ENCODE measurements around the gene DYSF.
"Not testable (repeated sequence)": the region's sequence is repeated elsewhere in the genome, so short reads cannot be mapped to it uniquely, and the experiment has no call there.

Gene DYSF

GRCh38 chr2:71453404-71454220, at the start of gene DYSF:
Gene DYSF (plus strand): TSS chr2:71453561.
- peak; percentile 71 for DNase-seq

- no peak for DNase-seq
Measured at GRCh38 chr2:71409611-71410010, 43.8 kb upstream of the DYSF start.

- no peak for DNase-seq
Measured at GRCh38 chr2:71410696-71411095, 42.7 kb upstream of the DYSF start.

GRCh38 chr2:71416866-71417265, 36.5 kb upstream of the DYSF start:
- DNase-seq, result not testable (repeated sequence)

- no peak for DNase-seq
Measured at GRCh38 chr2:71417300-71418202, 35.8 kb upstream of the DYSF start.

- no peak for DNase-seq
Measured at GRCh38 chr2:71419145-71419544, 34.2 kb upstream of the DYSF start.

GRCh38 chr2:71419976-71420375, 33.4 kb upstream of the DYSF start:
- no peak for DNase-seq

GRCh38 chr2:71422786-71423185, 30.6 kb upstream of the DYSF start:
- no peak for DNase-seq

GRCh38 chr2:71423817-71424420, 29.4 kb upstream of the DYSF start:
- no peak for DNase-seq

- no peak for DNase-seq
Measured at GRCh38 chr2:71426721-71427120, 26.6 kb upstream of the DYSF start.

- DNase-seq, result no peak
Measured at GRCh38 chr2:71428472-71429383, 24.6 kb upstream of the DYSF start.

GRCh38 chr2:71445142-71445541, 8.2 kb upstream of the DYSF start:
- DNase-seq, result not testable (repeated sequence)

- DNase-seq, result no peak
Measured at GRCh38 chr2:71446505-71446904, 6.9 kb upstream of the DYSF start.

GRCh38 chr2:71449343-71449742, 4.0 kb upstream of the DYSF start:
- no peak for DNase-seq

GRCh38 chr2:71451705-71452104, 1.7 kb upstream of the DYSF start:
- DNase-seq, result peak; percentile 53

GRCh38 chr2:71452565-71452964, 796 bp upstream of the DYSF start:
- peak; percentile 90 for DNase-seq

GRCh38 chr2:71454221-71455010, 1.1 kb downstream of the DYSF start:
- DNase-seq, result no peak

- DNase-seq, result no peak
Measured at GRCh38 chr2:71455011-71455740, 1.8 kb downstream of the DYSF start.

GRCh38 chr2:71455741-71456569, 2.6 kb downstream of the DYSF start:
- DNase-seq, result peak; percentile 42

- no peak for DNase-seq
Measured at GRCh38 chr2:71456617-71457016, 3.3 kb downstream of the DYSF start.
